Activated CD4-positive, alpha-beta T cell treated with anti-CD3 and anti-CD28 coated beads for 1 hour (primary cell): ENCODE results near the gene PFKL.
"Not testable (repeated sequence)": the region's sequence is repeated elsewhere in the genome, so short reads cannot be mapped to it uniquely, and the experiment has no call there.

Experiments
- DNase-seq: peaks from one replicate; pipeline ENCODE4 v3.0.0-alpha.2; 2020

Gene PFKL

DNA sequence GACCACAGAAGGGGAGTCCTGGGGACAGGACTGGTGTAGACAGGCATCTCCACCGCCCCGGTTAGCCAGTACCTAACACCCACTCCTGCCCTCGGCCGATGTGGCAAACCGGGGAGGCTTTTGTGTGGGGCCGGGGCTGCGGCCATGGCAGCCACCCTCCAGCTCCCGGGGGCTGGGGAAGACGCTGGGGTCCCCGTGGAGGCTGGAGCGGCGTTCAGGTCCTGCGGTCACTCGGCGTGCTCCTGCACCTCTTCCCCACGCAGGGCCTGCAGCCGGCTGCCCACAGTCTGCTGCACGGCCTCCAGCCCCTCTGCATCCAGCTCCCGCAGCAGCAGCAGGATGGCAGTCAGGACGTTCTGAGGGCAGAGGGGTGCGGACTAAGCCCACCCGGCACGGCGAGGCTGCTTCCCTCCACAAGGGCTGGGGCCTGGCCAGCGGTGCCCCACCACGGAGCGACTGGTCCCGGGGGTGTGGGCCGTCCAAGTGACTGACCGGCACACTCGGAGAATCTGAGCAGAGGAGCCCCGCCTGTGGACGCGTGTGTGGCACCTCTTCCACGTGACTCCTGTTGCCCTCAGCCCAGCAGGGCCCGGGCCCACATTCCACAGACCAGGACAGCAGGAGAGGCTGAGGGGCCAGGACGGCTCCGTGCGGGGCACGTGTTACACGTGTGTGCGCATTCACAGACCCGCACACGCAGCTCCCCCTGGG lies 30.3 kb downstream of the PFKL start:
- no peak for DNase-seq

- no peak for DNase-seq
Measured at GRCh38 chr21:44330698-44331097, 30.8 kb downstream of the PFKL start.

DNA sequence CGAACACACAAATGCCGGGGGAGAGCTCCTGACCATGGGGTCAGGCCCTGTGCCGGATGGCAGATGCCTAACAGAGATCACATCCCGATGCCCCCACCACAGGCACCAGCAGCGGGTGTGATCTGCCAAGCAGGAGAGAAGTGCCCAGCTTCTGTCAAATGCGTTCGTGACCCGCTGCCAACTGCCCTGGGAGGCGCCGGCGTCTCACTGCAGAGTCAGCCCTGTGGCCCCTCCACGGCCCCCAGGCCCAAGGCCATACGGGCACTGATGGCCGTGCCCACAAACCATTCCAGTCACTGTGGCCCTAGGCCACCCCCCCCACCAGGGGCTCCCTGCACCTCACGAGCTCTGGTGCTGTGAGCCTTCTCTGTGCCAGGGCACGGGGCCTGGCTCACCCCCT lies 31.4 kb downstream of the PFKL start:
- no peak for DNase-seq

DNA sequence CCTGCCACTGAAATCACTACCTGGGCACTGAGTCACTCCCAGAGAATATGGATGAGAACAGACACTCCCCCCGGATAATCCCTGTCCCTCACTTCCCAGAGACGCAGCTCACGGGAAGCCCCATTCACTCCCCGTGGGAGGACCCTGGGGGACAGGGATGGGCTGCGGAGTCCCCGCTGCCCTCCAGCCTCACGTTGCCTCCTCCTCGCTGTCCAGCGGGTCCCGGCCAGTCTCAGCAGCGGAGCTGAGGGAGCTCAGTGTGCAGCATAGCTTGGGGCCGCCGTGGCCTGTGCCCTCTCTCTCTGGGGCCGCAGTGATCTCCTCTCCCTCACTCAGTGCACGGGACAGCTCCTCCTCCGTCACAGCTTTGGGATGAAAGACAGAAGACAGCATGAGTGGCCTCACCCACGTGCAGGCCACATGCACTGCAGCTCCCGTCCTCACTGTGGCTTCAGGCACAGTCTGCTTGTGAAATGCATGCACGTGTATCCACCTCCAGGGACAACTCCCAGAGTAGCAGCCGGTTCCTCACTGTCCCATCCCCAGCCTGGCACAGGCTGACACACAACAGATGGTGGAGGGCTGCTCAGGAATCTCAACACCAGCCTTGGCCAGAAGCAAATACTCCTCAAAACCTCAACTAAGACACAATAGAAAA lies 31.9 kb downstream of the PFKL start:
- DNase-seq, result no peak

- DNase-seq, result no peak
Measured at GRCh38 chr21:44332383-44332782, 32.5 kb downstream of the PFKL start.

GRCh38 chr21:44332965-44333364 lies 33.1 kb downstream of the PFKL start:
- DNase-seq, result no peak

- DNase-seq, result no peak
Measured at GRCh38 chr21:44333509-44334328, 33.9 kb downstream of the PFKL start.

- no peak for DNase-seq
Measured at GRCh38 chr21:44334329-44335030, 34.6 kb downstream of the PFKL start.

DNA sequence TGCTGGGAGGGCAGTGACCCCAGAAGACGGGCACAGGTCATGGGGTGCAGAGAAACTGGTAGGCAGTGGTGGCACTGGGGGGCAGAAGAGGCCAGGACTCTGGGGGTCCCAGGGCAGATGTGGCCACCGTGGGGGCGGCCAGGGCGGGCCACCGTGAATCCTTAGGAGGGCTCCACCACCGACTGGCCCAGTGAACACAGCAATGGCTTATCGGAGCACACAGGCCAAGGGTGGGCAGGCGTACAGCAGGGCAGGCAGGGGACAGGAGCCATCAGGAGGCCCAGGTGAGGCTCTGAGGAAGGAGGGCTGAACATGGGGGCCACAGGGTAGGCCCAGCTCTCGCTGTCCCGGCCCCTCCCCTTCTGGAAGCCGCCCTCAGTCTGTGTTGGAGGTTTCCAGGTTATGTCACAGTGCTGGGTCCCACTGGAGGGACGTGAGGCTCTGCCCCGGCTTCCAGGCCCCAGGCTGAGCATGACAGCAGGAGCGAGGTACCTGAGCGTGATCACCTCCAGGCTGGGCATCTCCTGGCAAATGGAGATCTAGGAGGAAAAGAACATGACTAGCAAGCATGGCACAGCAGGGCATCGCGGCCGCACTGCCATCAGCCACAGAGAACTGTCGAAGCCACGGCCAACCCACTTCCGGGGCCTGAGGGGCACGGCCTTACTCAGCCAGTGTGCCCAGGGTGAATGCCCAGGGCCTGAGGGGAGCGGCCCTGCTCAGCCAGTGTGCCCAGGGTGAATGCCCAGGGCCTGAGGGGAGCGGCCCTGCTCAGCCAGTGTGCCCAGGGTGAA lies 35.6 kb downstream of the PFKL start:
- DNase-seq, result no peak

GRCh38 chr21:44337449-44337848 lies 37.6 kb downstream of the PFKL start:
- DNase-seq, result no peak

DNA sequence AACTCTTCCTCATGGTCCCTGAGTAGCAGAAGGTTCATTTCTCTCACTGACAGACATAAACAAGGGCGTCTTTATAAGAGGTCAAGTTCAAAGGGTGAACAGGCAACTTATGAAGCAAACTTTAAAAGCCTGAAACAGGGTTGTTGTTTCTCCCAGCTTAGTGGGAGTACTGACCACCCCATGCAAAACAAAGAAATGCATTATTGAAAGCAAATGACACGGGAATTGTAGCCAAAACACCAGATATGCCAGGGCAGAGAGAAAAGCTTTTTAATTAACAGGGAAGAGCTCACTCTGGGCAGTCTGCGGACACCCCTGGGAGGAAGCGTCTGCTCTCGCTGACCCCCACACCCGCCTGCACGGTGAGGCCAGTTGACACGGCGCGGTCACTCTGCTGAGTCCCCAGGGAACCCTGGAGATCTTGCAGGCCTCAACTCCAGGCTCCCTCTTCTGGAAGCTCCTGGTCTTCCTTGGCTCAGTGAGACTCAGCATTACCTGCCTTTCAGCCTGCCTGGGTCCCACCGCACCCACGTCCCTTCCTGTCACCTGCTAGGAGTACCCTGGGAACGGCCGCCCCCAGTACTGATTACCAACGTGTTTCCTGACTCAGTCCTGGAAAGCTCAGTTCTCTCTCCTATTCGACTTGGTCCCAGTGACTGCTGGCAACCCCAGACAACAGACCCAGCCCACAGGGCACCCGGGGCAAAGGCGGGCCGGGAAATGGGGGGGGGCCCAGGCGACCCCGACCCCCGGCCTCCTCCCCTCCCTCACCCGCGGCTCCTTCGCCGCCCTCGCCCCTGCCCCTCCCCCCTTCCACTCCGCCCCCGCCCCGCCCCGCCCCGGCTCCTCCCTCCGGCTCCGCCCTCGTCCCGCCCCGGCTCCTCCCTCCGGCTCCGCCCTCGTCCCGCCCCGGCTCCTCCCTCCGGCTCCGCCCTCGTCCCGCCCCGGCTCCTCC lies 38.4 kb downstream of the PFKL start:
- no peak for DNase-seq

DNA sequence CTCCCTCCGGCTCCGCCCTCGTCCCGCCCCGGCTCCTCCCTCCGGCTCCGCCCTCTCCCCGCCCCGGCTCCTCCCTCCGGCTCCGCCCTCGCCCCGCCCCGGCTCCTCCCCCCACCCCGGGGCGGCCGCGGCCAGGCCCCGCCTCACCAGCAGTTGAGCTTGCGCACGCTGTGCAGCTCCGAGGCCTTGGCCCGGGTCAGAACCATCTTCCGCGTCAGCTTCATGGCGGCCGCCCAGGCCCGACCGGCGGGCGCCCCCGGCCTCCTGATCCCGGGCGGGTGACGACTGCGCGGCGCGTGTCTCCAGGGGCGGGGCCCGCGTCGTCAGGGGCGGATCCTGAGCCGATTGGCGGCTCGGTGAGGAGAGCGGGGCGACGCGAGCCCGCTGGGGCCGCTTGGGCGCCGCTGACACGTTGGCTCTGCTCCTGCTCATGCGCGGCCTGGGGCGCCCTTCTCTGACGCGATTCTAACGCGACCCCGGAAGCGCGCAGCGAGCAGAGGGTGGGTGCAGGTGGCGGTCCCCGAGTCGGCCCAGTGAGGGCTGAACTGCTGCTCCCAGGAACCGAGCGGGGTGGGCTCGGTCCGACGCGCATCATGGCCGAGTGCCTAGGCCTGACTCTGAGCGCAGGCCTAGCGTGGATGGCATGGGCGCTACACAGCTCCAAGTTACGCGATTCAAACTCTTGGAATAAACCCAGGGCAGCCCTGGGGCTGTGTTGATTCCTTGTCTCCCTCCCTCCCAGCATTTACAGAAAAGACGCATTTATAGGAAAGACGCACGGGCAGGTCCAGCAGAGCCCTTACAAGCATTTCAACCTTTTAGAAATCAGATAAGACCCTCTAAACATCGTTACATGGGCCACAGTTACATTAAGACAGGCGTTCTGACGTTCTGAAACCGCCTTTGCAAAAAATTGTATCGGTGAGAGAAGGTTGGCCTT lies 39.4 kb downstream of the PFKL start, which contains the start of gene CFAP410:
Gene CFAP410, minus strand, starts transcription at position 420 of the 940 bp plus-strand sequence. Its CDS starts 196 bp downstream, at position 224.
- DNase-seq, result peak; percentile 93

- DNase-seq, result not testable (repeated sequence)
Measured at GRCh38 chr21:44341726-44342458, 42.0 kb downstream of the PFKL start.

DNA sequence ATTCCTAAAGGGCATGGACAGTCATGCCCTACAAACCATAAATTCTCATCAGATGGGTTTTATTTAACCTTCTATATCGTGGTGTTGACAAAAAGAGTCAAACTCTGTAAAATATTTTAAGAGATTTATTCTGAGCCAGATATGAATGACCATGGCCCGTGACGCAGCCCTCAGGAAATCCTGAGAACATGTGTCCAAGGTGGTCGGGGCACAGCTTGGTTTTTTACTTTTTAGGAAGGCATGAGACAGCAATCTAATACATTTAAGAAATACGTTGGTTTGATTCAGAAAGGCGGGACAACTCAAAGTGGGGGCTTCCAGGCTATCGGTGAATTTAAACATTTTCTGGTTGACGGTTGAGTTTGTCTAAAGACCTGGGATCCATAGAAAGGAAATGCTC lies 43.1 kb downstream of the PFKL start:
- DNase-seq, result not testable (repeated sequence)

DNA sequence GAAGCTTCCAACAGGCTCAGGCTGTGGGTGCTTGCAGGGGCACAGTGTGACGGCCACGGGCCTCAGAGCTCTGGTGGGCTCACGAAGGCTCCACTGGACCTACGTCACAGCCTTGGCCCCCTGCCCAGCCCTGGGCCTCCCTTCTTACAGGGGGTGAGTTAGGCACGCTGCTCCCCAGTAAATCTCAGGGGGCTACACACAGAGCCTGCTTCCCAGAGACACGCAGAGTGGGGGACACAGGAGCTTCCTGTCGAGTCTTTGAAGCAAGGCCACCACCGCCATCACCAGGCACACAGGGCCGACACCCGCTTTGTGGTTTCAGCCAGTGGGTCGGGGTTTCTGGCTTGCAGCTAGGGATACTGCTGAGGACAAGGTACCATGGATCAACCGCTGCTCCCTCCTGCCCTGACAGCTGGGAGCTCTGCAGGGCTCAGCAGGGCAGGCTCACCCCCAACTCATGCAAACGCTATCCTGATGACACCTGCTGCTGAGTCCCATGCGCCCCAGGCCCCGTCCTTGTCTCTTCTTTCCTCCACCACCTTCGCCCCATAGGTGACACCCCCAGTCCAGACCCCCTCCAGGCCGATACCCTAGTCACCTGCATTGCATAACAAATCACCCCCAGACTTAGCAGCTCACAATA lies 44.8 kb downstream of the PFKL start:
- no peak for DNase-seq

- no peak for DNase-seq
Measured at GRCh38 chr21:44345495-44345894, 45.6 kb downstream of the PFKL start.

GRCh38 chr21:44347911-44348451 lies 48.1 kb downstream of the PFKL start:
- DNase-seq, result no peak

GRCh38 chr21:44348861-44349260 lies 49.0 kb downstream of the PFKL start:
- DNase-seq, result no peak
